NB4 (cell line): ENCODE results near the gene ZBTB20.

ENCODE experiments used
- CTCF ChIP-seq: IDR thresholded peaks from one replicate; pipeline ENCODE4 v1.5.1; 2012; ENCODE audit warnings: low read depth, low read length
- MAX ChIP-seq: IDR thresholded peaks from 2 replicates; pipeline ENCODE4 v1.6.1; 2011; ENCODE audit warnings: low read depth, low read length
- MYC ChIP-seq: IDR thresholded peaks from 2 replicates; pipeline ENCODE4 v1.6.1; 2011; ENCODE audit warnings: low read depth, low read length
- POLR2A ChIP-seq: IDR thresholded peaks from 2 replicates; pipeline ENCODE4 v1.6.1; 2011; ENCODE audit warnings: mild to moderate bottlenecking; ENCODE audit not compliant: insufficient read length; ENCODE audit errors: extremely low read depth

GRCh38 chr3:114460459-114460858 is 686.6 kb downstream of the ZBTB20 start:
- no peak for TF ChIP-seq POLR2A
- TF ChIP-seq CTCF = no peak
- no peak for TF ChIP-seq MAX
- no peak for TF ChIP-seq MYC
